CD4-positive, alpha-beta T cell treated with Interleukin-17A for 1 hour (primary cell): ENCODE data around the gene DCTPP1.
"Not testable (repeated sequence)": the region's sequence is repeated elsewhere in the genome, so short reads cannot be mapped to it uniquely, and the experiment has no call there.

Experiments used
- DNase-seq: peaks from one replicate; pipeline ENCODE4 v3.0.0-alpha.2; 2020

The DCTPP1 gene

DNA sequence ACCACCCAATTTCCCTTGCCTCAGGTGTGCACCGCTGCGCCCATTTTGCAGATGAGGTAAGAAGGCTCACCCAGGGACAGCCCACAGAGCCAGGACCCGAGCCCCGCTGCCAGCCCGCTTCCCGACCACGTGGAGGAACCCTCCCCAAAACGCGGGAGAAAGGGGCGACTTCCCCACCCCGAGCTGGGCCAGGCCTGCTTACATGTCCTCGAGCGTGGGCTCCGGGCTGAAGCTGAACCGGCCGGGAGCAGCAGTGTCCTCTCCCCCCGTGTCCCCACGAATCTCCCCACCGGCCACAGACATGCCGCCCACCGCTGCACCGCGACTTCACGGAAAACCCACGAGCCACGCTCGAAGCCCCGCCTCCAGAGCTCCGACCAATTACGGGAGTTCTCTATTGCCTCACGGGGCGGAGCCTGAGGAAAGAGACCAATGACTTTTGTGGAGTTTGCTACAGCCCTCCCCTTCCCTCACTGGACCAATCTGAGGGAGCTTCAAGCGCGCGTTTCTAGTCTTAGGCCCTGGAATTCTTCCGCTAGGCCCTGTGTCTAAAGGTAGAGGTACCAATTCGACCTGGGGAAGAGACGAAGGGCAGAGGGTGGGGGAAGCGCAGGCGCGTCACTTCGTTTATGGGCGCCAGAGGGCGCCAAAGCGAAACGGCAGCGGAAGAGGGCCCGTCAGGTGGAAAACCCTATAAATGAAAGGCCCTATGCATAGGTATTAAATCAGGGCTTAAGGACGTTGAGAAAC lies at the start of gene DCTPP1:
DCTPP1 (minus strand) TSS at position 353 of the 750 bp plus-strand sequence; CDS start at position 303, 50 bp downstream.
- peak; percentile 99 for DNase-seq

DNA sequence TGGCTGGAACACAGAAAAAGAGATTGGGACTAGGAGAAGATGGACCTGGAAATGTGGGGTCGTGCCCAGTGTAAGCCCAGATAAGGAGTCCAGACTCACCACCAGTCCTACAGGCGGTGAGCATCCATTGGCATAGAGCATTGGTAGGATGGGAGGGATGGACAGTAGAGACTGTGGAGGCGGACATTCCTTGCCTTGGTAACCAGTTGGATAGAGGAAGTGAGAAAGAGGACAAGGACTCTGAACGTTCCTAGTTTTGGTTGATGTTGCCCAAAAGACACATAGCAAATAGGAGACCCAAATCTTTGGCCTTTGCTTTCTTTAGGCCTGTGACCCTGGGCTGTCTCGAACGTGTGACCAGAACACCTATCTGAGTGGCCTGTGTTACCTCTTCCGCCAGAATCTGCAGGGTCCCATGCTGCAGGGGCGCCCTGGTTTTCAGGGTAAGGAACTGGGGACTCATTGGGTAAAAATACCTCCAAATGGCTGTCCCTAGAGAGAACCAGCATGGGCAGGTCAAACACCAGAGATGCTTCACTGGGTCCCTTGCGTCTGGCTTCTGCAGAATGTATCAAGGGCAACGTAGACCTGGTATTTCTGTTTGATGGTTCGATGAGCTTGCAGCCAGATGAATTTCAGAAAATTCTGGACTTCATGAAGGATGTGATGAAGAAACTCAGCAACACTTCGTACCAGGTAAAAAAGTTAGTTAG lies 49.1 kb upstream of the DCTPP1 start:
- no peak for DNase-seq

DNA sequence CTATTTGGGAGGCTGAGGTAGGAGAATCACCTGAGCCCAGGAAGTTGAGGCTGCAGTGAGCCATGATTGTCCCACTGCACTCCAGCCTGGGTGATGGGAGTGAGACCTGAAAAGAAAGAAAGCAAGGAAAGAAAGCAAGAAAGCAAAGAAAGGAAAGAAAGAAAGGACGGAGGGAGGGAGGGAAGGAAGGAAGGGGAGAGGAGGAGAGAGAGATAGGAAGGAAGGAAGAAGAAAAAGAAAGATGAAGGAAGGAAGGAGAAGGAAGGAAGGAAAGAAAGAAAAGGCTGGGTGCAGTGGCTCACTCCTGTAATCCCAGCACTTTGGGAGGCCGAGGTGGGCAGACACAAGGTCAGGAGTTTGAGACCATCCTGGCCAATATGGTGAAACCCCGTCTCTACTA lies 47.9 kb upstream of the DCTPP1 start:
- not testable (repeated sequence) for DNase-seq

DNA sequence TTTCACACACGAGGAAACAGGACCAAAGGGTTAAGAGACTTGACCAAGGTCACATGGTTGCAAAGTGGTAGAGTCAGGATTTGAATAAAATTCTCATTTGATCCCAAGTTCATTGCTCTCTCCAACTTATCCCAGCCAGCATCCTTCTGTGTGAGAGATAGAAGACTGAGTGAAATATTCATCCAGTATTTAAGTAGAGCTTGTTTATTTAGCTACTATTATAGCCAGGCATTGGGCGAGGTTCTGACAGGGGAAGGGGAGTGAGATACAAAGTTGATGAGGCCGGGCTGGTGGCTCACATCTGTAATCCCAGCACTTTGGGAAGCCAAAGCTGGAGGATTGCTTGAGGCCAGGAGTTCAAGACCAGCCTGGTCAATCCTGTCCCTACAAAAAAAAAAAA lies 47.2 kb upstream of the DCTPP1 start:
- no peak for DNase-seq

DNA sequence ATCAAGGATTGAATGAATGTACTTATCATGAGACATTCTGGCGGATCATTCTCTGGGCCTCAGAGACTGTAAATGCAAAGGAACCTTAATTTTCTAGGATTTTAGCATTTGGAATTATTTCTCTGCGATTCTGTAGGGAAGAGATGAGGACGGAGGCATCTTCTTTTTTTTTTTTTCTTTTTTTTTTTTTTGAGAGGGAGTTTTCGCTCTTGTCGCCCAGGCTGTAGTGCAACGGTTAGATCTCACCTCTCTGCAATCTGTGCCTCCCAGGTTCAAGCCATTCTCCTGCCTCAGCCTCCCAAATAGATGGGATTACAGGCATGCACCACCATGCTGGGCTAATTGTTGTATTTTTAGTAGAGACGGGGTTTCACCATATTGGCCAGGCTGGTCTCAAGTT lies 44.9 kb upstream of the DCTPP1 start:
- DNase-seq, result no peak

DNA sequence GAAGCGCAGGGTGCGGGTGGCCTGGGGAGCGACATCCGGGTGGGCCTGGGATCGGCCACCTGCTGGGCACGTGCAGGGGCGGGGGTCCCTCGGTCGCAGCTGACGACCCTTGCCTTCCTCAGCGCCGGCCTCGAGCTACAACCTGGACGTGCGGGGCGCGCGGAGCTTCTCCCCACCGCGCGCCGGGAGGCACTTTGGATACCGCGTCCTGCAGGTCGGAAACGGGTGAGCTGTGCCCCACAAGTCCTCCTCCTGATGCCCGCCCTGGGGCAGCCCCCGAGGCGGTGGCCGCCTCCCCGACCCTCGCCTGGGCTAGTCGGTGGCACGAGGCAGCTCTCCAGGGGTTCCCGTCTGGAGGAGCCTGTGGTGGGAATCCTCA lies 44.2 kb upstream of the DCTPP1 start:
- DNase-seq, result no peak

DNA sequence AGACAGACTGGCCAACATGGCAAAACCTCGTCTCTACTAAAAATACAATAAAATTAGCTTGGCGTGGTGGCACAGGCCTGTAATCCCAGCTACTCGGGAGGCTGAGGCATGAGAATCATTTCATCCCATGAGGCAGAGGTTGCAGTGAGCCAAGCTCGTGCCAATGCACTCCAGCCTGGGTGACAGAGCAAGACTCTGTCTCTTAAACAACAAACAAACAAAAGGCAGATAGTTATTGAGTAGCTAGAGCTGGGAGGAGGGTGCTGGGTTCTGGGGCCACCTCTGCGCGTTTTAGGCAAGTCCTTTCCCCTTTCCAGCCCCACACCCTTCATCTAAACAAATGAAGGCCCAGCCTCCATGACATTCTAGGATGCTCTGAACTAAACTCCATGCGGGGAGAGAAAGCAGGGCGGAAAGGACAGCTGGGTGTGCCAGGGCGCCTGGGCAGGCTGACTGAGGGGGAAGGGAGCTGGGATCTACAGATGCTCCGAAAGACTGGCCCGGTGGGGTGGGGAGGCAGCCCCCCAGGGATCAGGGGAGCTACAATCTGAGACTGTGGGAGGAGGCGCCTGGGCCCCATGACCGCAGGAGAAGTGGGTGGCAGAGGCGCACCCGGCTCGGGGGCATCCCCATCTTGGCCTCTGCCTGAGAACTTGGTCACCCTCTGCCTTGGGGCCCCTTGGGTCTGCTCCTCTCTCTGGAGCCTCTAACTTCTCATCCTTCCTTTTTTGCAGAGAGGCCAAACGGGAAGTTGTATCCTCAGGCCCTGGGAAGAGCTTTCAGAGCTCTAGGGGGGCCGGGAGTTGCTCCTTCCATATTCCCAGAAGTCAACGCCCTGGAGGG lies 43.6 kb upstream of the DCTPP1 start:
- peak; percentile 54 for DNase-seq

DNA sequence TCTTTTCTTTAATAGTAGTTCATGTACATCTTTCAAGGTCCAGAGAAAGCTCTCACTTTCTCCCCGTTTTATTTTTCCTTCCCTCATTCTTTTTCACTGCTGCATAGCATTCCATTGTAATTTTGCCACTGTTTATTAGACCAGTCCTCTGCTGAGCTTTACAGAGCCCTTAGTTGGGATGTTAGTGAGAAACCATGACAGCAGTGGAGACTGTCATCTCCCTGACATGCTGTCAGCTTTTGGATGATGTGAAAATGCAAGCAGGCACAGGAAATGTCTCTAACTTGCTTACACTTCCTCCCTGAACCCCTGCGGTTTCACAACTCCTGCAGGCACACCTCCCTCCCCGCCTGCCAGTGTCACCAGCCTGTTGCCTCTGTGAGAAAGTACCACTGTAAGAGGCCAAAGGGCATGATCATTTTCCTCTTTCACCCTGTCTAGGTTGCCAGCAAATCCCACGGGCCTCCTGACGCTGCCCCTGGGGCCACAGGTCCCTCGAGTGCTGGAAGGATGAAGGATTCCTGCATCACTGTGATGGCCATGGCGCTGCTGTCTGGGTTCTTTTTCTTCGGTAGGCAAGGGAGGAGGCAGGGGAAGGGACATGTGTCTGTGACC lies 42.6 kb upstream of the DCTPP1 start, which contains the start of gene ITGAL:
ITGAL (plus strand) TSS at position 415 of the 615 bp plus-strand sequence; CDS start at position 511, 96 bp downstream.
- DNase-seq, result peak; percentile 91

DNA sequence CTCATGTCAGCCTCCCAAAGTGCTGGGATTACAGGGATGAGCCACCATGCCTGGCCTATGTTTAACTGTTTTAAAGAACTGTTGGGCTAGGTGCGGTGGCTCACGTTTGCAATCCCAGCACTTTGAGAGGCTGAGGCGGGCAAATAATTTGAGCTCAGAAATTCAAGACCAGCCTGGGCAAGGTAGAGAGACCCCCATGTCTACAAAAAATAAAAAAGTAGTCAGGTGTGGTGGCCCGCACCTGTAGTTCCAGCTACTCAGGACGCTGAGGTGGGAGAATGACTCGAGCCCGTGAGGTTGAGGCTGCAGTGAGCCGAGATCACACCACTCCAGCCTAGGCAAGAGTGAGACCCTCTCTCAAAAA lies 40.8 kb upstream of the DCTPP1 start:
- no peak for DNase-seq

DNA sequence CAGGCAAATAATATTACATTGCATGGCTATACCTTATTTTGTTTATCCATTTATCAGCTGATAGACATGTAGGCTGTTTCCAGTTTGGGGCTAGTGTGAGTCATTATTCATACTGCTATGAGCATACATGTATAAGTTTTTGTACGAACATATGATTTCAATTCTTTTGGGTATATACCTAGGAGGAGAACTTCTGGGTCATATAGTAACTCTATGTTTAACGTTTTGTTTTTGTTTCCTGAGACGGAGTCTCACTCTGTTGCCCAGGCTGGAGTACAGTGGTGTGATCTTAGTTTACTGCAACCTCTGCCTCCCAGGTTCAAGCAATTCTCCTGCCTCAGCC lies 40.3 kb upstream of the DCTPP1 start:
- no peak for DNase-seq

DNA sequence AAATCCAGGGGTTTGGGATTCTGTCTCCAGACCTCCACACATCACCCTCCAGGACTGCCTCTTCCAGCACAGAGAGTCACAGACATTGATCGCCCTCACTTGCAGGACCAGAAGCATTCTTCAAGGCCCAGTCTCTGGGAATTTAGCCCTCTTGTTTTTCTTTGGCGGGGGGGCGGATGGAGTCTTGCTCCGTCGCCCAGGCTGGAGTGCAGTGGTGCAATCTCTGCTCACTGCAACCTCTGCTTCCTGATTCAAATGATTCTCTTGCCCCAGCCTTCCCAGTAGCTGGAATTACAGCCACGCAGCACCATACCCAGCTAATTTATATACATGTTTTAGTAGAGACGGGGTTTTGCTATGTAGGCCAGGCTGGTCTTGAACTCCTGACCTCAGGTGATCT lies 34.2 kb upstream of the DCTPP1 start:
- DNase-seq, result no peak

DNA sequence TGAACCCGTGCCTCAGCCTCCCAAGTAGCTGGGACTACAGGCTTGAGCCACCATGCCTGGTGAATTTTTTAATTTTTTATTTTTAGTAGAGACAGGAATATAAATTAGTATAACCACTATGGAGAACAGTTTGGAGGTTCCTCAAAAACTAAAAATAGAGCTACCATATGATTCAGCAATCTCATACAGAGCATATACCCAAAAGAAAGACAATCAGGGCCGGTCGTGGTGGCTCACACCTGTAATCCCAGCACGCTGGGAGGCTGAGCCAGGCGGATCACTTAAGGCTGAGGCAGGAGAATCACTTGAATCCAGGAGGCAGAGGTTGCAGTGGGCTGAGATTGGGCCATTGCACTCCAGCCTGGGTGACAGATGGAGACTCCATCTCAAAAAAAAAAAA lies 31.6 kb upstream of the DCTPP1 start:
- DNase-seq, result not testable (repeated sequence)

DNA sequence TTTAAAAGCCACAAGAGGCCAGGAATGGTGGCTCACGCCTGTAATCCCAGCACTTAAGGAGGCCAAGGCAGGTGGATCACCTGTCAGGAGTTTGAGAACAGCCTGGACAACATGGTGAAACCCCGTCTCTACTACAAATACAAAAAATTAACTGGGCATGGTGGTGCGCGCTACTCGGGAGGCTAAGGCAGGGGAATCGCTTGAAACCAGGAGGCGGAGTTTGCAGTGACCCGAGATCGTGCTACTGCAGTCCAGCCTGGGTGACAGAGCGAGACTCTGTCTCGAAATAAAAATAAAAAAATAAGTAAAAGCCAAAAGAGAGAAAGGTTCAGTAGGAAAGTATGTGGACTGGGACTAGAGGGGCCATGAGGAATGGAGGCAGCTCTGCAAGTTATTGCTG lies 29.6 kb upstream of the DCTPP1 start:
- DNase-seq, result no peak

DNA sequence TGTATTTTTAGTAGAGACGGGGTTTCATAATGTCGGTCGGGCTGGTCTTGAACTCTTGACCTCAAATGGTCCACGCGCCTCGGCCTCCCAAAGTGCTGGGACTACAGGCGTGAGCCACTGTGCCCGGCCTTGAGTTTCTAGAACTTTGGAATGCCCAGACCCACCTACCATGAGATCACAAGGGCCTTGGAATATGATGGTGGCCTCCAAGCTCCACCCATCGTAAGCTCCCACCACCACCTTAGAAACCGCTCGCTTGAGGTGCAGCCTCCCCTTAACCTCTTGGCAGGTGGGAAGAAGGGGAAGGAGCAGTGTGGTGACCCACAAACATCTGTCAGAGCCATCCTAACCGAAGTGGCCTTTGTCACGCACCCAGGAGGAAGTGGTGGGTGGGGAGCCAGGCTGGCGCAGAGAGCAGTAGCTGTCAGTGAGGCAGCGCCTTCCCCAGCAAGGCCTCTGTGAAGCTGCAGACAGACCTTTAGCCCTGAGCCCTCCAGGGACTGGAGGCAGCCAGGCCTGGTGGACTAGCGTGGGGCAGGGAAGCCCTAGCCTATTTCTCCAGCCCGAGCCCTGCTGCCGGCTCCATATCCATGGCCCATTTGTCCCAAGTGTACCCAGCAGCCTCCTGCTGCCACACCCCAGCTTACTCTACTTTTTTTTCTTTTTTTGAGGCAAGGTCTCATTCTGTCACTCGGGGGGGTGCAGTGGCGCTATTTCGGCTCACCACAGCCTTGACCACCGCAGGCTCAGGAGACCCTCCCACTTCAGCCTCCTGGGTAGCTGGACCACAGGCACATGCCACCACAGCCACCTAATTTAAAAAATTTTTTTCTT lies 28.9 kb upstream of the DCTPP1 start:
- DNase-seq, result peak; percentile 81

DNA sequence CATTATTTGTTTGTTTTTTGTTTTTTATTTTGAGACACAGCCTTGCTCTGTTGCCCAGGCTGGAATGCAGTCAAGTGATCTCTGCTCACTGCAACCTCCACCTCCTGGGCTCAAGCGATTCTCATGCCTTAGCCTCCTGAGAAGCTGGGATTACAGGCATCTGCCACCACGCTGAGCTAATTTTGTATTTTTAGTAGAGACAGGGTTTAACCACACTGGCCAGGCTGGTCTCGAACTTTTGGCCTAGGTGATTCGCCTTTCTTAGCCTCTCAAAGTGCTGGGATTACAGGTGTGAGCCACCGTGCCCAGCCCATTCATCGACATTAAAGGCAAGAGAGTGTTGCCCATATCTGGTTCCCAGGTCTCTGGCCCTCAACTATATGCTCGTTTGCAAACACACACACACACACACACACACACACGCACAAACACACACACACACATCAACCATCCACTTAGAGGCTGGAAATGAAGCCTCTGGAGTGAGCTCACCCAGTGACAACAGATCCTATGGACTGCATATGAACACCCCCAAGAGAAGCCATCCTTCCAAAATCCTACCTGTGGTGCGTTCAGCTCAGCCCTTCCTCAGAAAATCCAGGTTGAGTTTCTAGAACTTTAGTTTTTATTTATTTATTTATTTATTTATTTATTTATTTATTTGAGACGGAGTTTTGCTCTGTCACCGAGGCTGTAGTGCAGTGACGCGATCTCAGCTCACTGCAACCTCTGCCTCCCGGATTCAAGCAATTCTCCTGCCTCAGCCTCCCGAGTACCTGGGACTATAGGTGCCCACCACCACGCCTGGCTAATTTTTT lies 28.1 kb upstream of the DCTPP1 start:
- DNase-seq, result no peak

DNA sequence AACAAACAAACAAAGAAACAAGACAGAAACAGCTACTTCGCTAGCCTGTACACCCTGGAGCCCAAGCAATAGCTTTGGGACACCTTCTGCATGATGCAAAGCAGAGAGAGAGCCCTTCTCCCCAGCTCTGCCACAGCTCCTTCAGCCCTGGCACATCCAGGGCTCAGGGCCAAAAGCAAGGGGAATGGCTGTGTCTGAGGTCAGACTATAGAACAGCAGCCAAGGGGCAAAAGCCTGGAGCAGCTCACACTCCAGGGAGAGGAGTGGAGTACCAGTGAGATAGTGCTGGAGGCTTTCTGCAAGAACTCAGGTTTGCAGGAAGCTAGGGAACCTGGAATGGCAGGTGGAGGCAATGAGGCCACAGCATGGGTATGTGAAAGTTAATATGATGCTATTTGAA lies 27.4 kb upstream of the DCTPP1 start:
- DNase-seq, result no peak

DNA sequence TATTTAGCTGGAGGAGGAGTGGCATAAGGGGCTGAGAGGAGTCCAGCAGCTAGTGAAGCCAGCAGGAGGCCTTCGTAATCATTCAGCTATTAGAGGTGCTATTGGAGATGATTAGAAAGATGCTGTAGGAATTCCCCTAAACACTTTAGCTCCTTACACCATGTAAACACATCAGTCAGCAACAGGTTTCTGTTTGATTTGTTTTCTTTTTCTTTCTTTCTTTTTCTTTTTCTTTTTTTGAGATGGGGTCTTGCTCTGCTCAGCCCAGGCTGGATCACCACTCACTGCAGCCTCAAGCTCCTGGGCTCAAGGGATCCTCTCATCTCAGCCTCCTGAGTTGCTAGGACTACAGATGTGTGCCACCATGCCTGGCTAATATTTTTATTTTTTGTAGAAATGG lies 26.5 kb upstream of the DCTPP1 start:
- DNase-seq, result no peak

DNA sequence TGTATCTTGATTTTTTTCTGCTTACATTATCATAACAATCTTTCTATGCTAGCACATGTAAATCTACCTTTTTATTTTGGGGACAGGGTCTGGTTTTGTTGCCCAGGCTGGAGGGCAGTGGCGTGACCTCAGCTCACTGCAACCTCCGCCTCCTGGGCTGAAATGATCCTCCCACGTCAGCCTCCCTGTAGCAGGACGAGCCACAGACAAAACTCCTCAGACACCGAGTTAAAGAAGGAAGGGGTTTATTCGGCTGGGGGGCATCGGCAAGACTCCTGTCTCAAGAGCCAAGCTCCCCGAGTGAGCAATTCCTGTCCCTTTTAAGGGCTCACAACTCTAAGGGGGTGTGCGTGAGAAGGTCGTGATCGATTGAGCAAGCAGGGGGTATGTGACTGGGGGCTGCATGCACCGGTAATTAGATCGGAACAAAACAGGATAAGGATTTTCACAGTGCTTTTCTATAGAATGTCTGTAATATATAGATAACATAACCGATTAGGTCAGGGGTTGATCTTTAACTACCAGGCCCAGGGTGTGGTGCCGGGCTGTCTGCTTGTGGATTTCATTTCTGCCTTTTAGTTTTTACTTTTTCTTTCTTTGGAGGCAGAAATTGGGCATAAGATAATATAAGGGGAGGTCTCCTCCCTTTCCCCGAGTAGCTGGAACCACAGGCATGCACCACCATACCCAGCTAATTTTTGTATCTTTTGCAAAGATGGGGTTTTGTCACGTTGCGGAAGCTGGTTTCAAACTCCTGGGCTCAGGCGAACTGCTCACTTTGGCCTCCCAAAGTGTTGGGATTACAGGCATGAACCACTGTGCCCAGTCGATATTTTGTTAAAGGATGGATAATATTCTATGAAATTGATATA lies 23.1 kb upstream of the DCTPP1 start:
- DNase-seq, result not testable (repeated sequence)

DNA sequence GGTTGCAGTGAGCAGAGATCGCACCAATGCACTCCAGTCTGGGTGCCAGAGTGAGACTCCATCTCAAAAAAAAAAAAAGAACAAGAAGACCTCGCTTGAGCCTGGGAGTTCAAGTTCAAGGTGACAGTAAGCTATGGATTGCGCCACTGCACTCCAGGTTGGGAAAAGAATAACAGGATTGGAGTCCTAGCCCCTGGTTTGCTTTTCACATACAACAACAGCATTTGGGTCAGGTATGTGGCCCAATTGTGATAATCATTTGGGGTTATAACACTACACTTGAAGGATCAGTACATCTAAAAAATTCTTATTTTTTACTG lies 19.2 kb upstream of the DCTPP1 start:
- no peak for DNase-seq

DNA sequence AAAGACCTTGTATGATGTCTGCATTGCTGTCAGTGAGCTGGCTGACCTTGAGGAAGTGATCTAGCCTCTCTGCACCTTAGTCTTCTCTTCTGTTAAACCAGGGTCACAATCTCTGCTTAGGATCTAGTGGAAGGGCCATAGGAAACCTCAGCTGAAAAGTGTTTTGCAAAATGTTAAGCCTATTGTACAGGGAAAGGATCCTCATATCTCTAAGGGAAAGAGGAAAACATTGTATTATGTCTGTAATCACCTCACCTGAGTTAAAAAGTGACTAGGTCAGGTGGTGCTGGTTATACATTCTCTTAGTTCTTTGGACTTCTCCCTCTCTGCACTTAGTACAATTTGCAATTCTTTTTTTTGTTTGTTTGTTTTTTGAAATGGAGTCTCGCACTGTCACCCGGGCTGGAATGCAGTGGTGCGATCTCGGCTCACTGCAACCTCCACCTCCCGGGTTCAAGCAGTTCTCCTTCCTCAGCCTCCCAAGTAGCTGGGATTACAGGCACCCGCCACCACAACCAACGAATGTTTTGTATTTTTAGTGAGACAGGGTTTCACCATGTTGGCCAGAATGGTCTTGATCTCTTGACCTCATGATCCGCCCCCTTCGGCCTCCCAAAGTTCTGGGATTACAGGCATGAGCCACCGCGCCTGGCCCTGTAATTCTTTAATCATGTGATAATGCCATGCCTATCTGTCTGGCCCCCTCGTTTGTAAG lies 17.8 kb upstream of the DCTPP1 start:
- no peak for DNase-seq
